H1 (cell line): ENCODE measurements around the gene SLC44A5.

Experiments used
- CHD2 ChIP-seq: IDR thresholded peaks from 2 replicates; pipeline ENCODE4 v1.6.1; 2012; ENCODE audit warnings: low read length, improper control_type of control experiment
- CTCF ChIP-seq, 3 experiments: IDR thresholded peaks; 1 replicate in 2 of 3; 2 replicates in 1 of 3; pipeline versions ENCODE4 v1.5.1 to v1.6.1; 2011; ENCODE audit warnings: low read length in 3 of 3, mild to moderate bottlenecking in 3 of 3, inconsistent platforms in 2 of 3, low read depth in 1 of 3, moderate library complexity in 1 of 3; ENCODE audit not compliant: insufficient read depth in 1 of 3; ENCODE audit errors: control extremely low read depth in 1 of 3
- EGR1 ChIP-seq: IDR thresholded peaks from 2 replicates; pipeline ENCODE4 v1.6.1; 2011; ENCODE audit warnings: low read depth, low read length, borderline replicate concordance
- EZH2 ChIP-seq: fragments of 200-600 bp; sonication (generic); IDR thresholded peaks from 2 replicates; pipeline ENCODE4 v1.7.1; 2012; ENCODE audit warnings: low read depth, mild to moderate bottlenecking, moderate library complexity, low read length, inconsistent platforms; ENCODE audit not compliant: severe bottlenecking
- MAX ChIP-seq: IDR thresholded peaks from 2 replicates; pipeline ENCODE4 v1.6.1; 2012; ENCODE audit warnings: inconsistent platforms
- NRF1 ChIP-seq: IDR thresholded peaks from 2 replicates; pipeline ENCODE4 v1.6.1; 2011; ENCODE audit warnings: mild to moderate bottlenecking, low read depth, low read length, improper control_type of control experiment
- PHF8 ChIP-seq: fragments of 200-600 bp; sonication (generic); conservative IDR thresholded peaks from 2 replicates; pipeline ENCODE4 v1.7.1; 2012; ENCODE audit warnings: low read depth, mild to moderate bottlenecking, inconsistent platforms, low read length, moderate library complexity
- POLR2AphosphoS5 ChIP-seq: IDR thresholded peaks from 2 replicates; pipeline ENCODE4 v1.6.1; 2011; ENCODE audit warnings: low read depth, low read length
- RAD21 ChIP-seq, 2 experiments: IDR thresholded peaks in 1 of 2; conservative IDR thresholded peaks in 1 of 2; 2 replicates each; pipeline ENCODE4 v1.6.1; 2011; ENCODE audit warnings: low read depth in 2 of 2, low read length in 2 of 2, improper control_type of control experiment in 1 of 2, inconsistent platforms in 1 of 2, mild to moderate bottlenecking in 1 of 2, moderate library complexity in 1 of 2
- RBBP5 ChIP-seq: IDR thresholded peaks from 2 replicates; pipeline ENCODE4 v1.7.1; 2012; ENCODE audit warnings: low read depth, mild to moderate bottlenecking, inconsistent platforms, low read length, moderate library complexity, borderline replicate concordance
- SIX5 ChIP-seq: IDR thresholded peaks from 2 replicates; pipeline ENCODE4 v1.6.1; 2011; ENCODE audit warnings: mild to moderate bottlenecking, low read depth, low read length
- TAF1 ChIP-seq: IDR thresholded peaks from 2 replicates; pipeline ENCODE4 v1.6.1; 2011; ENCODE audit warnings: mild to moderate bottlenecking, low read depth, low read length
- YY1 ChIP-seq: IDR thresholded peaks from 2 replicates; pipeline ENCODE4 v1.6.1; 2011; ENCODE audit warnings: low read depth, mild to moderate bottlenecking, low read length
- TF ChIP-seq, protein P1 (sequence below): IDR thresholded peaks from 2 replicates; pipeline ENCODE4 v1.6.1; 2011; ENCODE audit warnings: low read depth, mild to moderate bottlenecking, low read length; ENCODE audit not compliant: insufficient read depth

DNA sequence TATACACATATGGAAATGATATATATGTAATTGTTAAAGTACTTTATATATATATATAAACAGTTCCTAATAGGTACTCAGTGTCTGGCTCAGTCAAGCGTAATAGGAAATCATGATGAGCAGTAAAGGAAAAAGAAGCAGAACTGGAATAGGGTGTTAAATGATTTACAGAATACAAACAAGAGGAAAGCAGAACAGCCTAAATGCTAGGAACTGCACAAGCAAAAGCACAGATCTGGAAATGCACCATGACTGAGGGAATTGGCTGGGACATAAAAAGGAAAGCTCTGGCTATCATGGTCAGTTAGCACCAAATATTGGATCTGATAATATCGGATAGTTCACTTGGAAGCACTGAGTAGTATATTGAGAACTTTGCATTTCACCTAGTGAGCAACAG lies 51.8 kb downstream of the SLC44A5 start:
- TF ChIP-seq SIX5 (no peak), YY1 (no peak), RAD21 (IDR thresholded peaks at IDR 0.05 in 1 of 2, conservative IDR thresholded peaks at IDR 0.05 in 1 of 2; ENCODE audit: low read depth in 2 of 2, low read length in 2 of 2) (no peak), CTCF (IDR thresholded peaks at IDR 0.05; ENCODE audit: control extremely low read depth in 1 of 3, insufficient read depth in 1 of 3, low read depth in 1 of 3, low read length in 3 of 3) (no peak), PHF8 (no peak), RBBP5 (no peak), EGR1 (no peak), EZH2 (no peak), TAF1 (no peak), CHD2 (no peak), POLR2AphosphoS5 (no peak), NRF1 (no peak), MAX (no peak)
- TF ChIP-seq, protein P1, sequence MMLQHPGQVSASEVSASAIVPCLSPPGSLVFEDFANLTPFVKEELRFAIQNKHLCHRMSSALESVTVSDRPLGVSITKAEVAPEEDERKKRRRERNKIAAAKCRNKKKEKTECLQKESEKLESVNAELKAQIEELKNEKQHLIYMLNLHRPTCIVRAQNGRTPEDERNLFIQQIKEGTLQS = no peak
